MM.1S (cell line): ENCODE data around the gene RFX2.

Experiments used
- DNase-seq: peaks from one replicate; pipeline ENCODE4 v3.0.0-alpha.2; 2015
- H2AFZ ChIP-seq: fragments of 300-600 bp; sonication (generic); 2 replicates; pipeline ENCODE4 v1.6.0; 2016; ENCODE audit warnings: antibody characterized with exemption, low read length
- H3F3A ChIP-seq: fragments of 300-600 bp; sonication (generic); 2 replicates; pipeline ENCODE4 v1.6.1; 2016; ENCODE audit warnings: mild to moderate bottlenecking, antibody characterized with exemption, low read length, moderate library complexity, mixed read lengths; ENCODE audit not compliant: insufficient read depth
- H3K27ac ChIP-seq: fragments of 300-600 bp; sonication (generic); 2 replicates; pipeline ENCODE4 v1.5.1; 2016; ENCODE audit warnings: mild to moderate bottlenecking, low read length
- H3K27me3 ChIP-seq: fragments of 300-600 bp; sonication (generic); replicated peaks from 2 replicates; pipeline ENCODE4 v1.6.0; 2016; ENCODE audit warnings: low read length; ENCODE audit not compliant: insufficient read depth
- H3K36me3 ChIP-seq: fragments of 300-600 bp; sonication (generic); replicated peaks from 2 replicates; pipeline ENCODE4 v1.6.1; 2016; ENCODE audit warnings: mild to moderate bottlenecking, low read length, mixed read lengths; ENCODE audit not compliant: insufficient read depth
- H3K4me1 ChIP-seq: fragments of 300-600 bp; sonication (generic); 2 replicates; pipeline ENCODE4 v1.6.1; 2016; ENCODE audit warnings: low read length, mixed read lengths
- H3K4me2 ChIP-seq: fragments of 300-600 bp; sonication (generic); 2 replicates; pipeline ENCODE4 v1.6.0; 2016; ENCODE audit warnings: low read depth, low read length
- H3K4me3 ChIP-seq: fragments of 300-600 bp; sonication (generic); 2 replicates; pipeline ENCODE4 v1.5.1; 2016; ENCODE audit warnings: low read length, mixed read lengths
- H3K79me2 ChIP-seq: fragments of 300-600 bp; sonication (generic); 2 replicates; pipeline ENCODE4 v1.6.1; 2016; ENCODE audit warnings: mixed run types, low read length, mixed read lengths
- H3K9ac ChIP-seq: fragments of 300-600 bp; sonication (generic); 2 replicates; pipeline ENCODE4 v1.6.1; 2016; ENCODE audit warnings: low read length, mixed read lengths
- H3K9me2 ChIP-seq: fragments of 300-600 bp; sonication (generic); replicated peaks from 2 replicates; pipeline ENCODE4 v1.6.1; 2016; ENCODE audit warnings: mild to moderate bottlenecking, low read length, mixed read lengths; ENCODE audit not compliant: insufficient read depth
- H3K9me3 ChIP-seq: fragments of 300-600 bp; sonication (generic); replicated peaks from 2 replicates; pipeline ENCODE4 v1.6.1; 2016; ENCODE audit warnings: mild to moderate bottlenecking, low read length, mixed read lengths; ENCODE audit not compliant: insufficient read depth
- H4K20me1 ChIP-seq: fragments of 300-600 bp; sonication (generic); 2 replicates; pipeline ENCODE4 v1.6.1; 2016; ENCODE audit warnings: mild to moderate bottlenecking, low read length, moderate library complexity, mixed read lengths; ENCODE audit not compliant: insufficient read depth
- EZH2 ChIP-seq: fragments of 300-600 bp; sonication (generic); optimal IDR thresholded peaks from 2 replicates; pipeline ENCODE3; 2017; ENCODE audit warnings: low read depth, mild to moderate bottlenecking, antibody characterized with exemption, low read length, mixed read lengths
- EZH2phosphoT487 ChIP-seq: fragments of 300-600 bp; sonication (generic); IDR thresholded peaks from 2 replicates; pipeline ENCODE4 v1.6.1; 2018; ENCODE audit warnings: antibody characterized with exemption, low read length
- TF ChIP-seq, protein P1 (sequence below): fragments of 300-600 bp; sonication (generic); IDR thresholded peaks from 2 replicates; pipeline ENCODE4 v1.5.1; 2016; ENCODE audit warnings: antibody characterized with exemption, low read length, mixed read lengths

RFX2 gene

DNA sequence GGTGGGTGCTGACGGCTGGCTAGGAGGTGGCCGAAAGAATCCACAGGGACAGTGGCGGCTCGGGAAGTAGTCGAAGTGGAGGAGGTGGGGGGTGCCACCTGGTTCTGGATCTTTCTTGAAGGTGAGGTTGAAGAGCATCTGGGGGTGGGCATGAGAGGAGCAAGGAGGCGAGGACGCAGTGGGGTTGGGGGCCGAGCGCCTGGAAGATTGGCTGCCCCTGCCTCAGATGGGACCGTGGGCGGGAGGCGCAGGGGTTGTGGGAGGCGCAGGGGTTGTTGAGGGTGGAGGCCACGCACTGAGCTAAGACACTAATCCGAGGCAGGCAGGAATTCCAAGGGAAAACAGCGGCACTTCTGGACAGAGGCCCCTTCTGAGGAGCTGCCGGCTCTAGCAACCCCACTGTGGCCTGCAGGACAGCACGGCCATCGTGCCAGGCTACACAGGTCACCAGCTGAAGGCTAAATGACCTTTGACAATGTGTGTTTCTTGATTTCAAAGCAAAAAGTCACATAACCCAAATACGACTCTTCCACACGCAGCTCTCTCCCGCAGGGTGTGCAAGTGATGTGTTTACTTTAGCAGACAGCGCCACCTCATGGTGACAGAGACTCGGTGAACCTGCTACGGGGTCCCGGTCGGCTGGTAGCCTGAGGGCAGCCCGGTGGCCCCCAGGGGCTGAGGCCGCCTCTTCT is 88.3 kb downstream of the RFX2 start:
- Histone ChIP-seq H3K36me3 (no peaks in the 10 kb centered on the region), H3K27me3 (peaks cover 95% of the 10 kb centered on the region), H3K4me2 (peak overlapping the region; percentile 6; the same call in 1 of the 2 replicates), H3F3A (no peaks in the 10 kb centered on the region), H3K9ac (no peak overlapping the region), H3K9me2 (no peaks in the 10 kb centered on the region), H3K27ac (no peak overlapping the region), H3K4me3 (no peak overlapping the region), H3K4me1 (no peaks in the 10 kb centered on the region), H2AFZ (no peak overlapping the region), H3K79me2 (no peaks in the 10 kb centered on the region), H4K20me1 (no peaks in the 10 kb centered on the region), H3K9me3 (no peaks in the 10 kb centered on the region)
- TF ChIP-seq EZH2phosphoT487, result no peak
- TF ChIP-seq, protein P1, sequence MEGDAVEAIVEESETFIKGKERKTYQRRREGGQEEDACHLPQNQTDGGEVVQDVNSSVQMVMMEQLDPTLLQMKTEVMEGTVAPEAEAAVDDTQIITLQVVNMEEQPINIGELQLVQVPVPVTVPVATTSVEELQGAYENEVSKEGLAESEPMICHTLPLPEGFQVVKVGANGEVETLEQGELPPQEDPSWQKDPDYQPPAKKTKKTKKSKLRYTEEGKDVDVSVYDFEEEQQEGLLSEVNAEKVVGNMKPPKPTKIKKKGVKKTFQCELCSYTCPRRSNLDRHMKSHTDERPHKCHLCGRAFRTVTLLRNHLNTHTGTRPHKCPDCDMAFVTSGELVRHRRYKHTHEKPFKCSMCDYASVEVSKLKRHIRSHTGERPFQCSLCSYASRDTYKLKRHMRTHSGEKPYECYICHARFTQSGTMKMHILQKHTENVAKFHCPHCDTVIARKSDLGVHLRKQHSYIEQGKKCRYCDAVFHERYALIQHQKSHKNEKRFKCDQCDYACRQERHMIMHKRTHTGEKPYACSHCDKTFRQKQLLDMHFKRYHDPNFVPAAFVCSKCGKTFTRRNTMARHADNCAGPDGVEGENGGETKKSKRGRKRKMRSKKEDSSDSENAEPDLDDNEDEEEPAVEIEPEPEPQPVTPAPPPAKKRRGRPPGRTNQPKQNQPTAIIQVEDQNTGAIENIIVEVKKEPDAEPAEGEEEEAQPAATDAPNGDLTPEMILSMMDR, result peak; percentile 84
- peak; percentile 88 for DNase-seq

DNA sequence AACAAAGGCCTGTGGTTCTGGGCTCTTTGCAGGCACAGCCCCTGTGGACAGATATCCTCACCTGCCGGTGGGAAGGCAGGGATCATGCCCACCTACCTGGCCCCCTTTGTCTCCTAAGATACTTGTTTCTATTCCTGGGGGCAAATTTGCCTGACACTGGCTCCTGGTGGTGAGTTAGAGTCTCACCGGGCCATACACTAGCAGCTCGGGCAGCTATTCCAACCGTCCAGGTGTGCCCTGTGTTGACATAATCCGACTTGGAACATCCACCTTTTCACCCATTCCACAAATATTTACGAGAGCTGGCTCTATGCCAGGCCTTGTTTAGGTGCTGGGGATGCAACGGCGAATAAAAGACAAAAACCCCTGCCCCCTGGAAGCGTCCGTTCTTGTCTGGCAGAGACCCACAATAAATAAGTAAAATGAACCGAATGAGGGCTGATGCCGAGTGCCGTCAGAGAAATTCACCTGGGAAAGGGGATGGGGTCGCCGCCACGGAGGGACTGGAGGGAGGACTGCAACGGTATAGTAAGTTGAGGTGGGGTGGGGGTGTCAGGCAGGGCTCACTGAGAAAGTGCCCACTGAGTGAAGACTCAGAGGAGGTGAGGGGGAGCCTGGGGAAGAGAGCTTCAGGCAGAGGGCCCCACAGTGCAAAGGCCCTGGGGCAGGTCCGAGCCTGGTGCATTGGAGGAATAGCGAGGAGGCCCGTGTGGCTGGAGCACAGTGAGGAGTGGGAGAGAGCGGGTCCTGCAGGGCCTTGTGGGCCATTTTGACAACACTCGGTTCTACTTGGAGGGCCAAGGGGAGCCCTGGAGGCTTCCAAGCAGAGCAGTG is 89.1 kb downstream of the RFX2 start:
- Histone ChIP-seq H3K36me3 (no peaks in the 10 kb centered on the region), H3K27me3 (peaks cover 95% of the 10 kb centered on the region), H3K9ac (no peak overlapping the region), H3F3A (no peaks in the 10 kb centered on the region), H3K4me2 (no peak overlapping the region), H3K9me2 (no peaks in the 10 kb centered on the region), H3K9me3 (no peaks in the 10 kb centered on the region), H4K20me1 (no peaks in the 10 kb centered on the region), H2AFZ (no peak overlapping the region), H3K27ac (no peak overlapping the region), H3K79me2 (no peaks in the 10 kb centered on the region), H3K4me3 (no peak overlapping the region), H3K4me1 (no peaks in the 10 kb centered on the region)
- no peak for DNase-seq
- TF ChIP-seq, protein P1, result no peak
- no peak for TF ChIP-seq EZH2phosphoT487
- TF ChIP-seq EZH2, result no peak

GRCh38 chr19:6020166-6020882 is 90.0 kb downstream of the RFX2 start:
- no peak overlapping the region for H3K27ac ChIP-seq
- no peaks in the 10 kb centered on the region for H3K9me2 ChIP-seq
- no peak overlapping the region for H3K4me2 ChIP-seq
- no peak for DNase-seq
- H3F3A ChIP-seq, result no peaks in the 10 kb centered on the region
- no peak overlapping the region for H2AFZ ChIP-seq
- H3K4me1 ChIP-seq, result no peaks in the 10 kb centered on the region
- H3K9me3 ChIP-seq, result no peaks in the 10 kb centered on the region
- H3K27me3 ChIP-seq, result peaks cover 95% of the 10 kb centered on the region
- no peak overlapping the region for H3K9ac ChIP-seq
- no peak overlapping the region for H3K4me3 ChIP-seq
- H3K36me3 ChIP-seq, result no peaks in the 10 kb centered on the region
- H3K79me2 ChIP-seq, result no peaks in the 10 kb centered on the region
- no peaks in the 10 kb centered on the region for H4K20me1 ChIP-seq
- TF ChIP-seq EZH2phosphoT487 (no peak), EZH2 (no peak)
- TF ChIP-seq, protein P1, result no peak
